HPDE6-E6E7 (cell line): ENCODE data around the gene DHX30.
"Not testable (repeated sequence)": the region's sequence is repeated elsewhere in the genome, so short reads cannot be mapped to it uniquely, and the experiment has no call there.

Experiments used
- DNase-seq: peaks from one replicate; pipeline ENCODE4 v3.0.0; 2011; ENCODE audit warnings: missing footprints; ENCODE audit errors: extremely low spot score

Gene DHX30

DNA sequence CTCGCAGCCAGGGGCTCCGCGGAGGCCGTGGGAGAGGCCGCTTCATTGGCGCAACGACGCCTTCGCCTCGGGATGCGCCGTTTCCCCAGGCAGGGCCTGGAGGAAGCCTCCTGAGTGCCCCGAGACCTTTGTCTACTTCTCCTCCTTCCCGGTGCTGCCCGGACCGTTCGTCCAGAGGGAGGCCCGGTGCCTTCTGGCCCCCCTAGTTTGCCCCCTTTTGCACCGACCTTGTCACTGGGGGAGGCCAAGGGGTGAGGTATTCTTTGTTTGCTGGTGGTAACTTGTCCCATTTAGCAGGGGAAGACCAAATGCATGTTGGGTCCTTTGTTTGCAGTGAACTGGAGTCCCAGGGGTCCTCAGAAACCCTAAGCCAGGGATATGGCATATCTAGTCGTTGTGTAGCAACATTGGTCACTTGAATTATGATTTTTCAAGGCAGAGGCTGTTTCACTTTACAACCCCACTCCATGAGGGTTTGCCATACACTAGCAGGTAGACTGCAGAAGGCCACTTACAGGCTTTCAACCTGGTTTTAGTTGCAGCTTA is 615 bp downstream of the DHX30 start:
- no peak for DNase-seq

DNA sequence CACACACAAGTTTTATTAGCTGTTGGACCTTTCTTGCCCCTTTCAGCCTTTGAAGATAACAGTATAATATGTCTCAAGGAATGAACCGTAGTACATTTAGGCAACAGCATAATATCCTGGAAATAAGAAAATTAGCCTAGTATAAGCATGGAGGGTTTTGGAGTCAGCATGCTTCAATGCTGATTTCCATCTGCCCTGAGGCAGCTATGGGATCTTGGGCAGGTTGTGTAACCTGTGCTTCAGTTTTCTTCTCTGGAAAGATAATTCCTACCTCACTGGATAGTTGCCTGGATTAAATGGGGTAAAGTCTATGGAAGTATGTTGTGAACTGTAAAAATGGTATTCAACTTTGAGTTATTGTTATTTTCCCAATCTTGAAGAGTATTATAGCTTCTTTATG is 1.6 kb downstream of the DHX30 start:
- DNase-seq: no peak

DNA sequence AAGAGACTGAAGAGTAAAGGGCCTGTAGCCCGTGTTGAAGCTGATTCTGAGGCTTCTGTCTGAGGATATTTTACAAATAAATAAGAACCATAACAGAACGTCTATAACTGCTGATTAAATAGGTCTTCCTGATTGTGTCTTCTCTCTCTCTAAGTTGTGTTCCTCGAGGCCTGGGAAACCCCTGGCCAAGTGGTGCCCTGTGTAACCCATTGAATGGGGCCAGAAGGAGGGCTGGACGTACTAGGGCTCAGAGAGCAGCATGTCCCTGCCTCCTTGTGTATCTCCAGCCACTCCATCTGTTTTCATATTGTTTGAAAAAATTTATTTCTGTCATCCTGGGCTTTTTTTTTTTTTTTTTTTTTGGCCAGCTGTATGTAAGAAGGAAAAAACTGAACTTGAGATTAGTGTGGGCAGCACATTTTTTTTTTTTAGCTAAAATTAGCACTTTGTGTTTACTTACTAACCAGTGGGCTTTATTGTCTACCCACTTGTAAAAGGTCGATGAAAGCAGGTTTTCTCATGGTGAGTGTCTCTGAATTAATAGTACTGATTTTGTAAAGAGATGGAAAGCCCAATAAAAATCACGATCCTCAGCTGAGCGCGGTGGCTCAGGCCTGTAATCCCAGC is 10.7 kb downstream of the DHX30 start:
- DNase-seq: no peak

DNA sequence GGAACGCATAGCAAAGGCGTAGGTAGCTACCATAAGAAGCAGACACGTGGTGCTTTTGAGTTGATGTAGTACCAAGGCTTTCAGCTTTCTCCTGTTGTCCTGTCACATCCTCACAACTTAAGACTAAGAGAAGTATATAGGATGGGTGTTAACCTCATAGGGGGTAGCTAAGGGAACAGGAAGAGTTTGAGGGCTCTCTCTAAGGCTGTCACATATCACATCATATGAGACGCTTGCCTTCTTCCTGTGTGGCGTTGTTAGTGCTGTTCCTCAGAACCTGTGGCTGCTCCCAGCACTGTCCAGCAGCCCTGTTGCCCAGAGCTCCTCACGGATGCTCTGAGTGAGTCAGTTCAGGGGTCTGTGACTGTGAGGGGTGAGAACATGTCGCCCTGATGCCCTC is 14.7 kb downstream of the DHX30 start:
- DNase-seq: no peak

DNA sequence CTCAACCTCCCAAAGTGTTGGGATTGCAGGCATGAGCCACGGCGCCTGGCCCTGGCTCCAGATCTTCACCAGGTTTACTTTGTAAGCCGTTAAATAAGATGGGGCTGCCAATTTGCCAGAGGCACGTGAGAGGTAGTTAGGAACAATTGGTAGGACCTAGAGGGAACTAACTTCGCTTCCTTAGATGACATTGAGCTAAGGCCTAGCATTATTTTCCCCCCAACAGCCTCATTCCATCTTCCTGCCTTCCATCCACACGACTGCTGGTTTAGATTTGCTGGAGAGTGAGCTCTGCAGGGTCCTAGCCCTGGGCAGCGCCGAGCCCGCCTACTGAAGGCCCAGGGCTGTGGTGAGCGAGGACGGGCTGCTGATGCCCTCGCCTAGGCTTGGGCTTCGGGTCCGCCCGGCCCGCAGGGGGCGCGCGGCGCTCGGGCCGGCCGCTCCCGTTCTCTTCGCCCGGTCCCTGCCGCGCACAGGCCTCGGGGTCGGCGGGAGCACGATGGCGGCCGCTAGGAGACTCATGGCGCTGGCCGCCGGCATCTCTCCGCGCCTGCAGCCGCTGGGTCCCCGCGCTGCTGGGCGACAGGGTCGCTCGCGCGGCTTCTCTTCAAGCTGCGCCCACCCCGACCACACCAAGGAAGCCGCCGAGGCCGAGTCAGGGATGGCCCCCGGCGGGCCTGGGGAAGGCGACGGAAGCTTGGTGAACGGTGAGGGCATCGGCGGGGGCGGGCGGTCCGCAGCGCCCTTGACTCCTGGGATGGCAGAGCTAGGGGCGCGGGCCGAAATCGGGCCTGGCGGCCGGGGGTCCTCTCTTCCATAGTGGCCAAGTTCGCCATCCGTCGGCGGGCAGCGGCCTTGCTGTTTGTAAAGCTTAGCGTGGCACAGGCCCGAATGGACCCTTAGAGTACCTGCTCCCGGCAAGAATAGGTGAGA is 21.9 kb downstream of the DHX30 start:
- peak; percentile 73 for DNase-seq

DNA sequence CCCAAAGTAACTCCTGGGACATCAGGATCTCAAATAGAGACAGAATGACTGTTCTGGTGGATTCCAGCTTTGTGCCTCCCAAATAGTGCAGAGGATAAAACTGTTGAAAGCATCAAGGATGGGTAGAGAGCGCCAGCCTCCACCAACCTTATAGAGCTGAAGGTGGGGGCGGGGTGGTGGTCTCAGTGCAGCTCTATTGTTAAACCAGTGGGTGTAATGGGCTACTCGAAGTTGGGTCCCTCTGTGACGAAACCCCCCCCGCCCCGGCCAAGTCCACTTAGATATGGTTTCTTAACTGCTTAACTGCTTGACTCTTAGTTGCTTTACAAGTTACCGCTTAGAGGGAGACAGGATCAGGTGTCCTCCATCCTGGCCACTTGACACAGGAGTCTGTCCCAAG is 22.7 kb downstream of the DHX30 start:
- DNase-seq: no peak

DNA sequence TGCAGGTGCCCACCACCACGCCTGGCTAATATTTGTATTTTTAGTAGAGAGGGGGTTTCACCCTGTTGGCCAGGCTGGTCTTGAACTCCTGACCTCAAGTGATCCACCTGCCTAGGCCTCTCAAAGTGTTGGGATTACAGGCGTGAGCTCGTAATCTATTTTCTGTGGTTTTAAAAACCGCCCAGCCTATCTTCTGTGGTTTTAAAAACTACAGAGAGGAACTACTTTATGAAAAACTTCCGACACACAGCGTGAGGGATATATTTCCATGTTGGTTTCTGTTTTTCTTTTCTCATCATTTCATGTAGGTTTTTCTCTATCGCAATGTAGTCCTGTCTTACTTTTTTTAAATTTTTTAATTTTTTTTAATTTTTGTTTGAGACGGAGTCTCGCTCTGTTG is 26.5 kb downstream of the DHX30 start:
- not testable (repeated sequence) for DNase-seq

DNA sequence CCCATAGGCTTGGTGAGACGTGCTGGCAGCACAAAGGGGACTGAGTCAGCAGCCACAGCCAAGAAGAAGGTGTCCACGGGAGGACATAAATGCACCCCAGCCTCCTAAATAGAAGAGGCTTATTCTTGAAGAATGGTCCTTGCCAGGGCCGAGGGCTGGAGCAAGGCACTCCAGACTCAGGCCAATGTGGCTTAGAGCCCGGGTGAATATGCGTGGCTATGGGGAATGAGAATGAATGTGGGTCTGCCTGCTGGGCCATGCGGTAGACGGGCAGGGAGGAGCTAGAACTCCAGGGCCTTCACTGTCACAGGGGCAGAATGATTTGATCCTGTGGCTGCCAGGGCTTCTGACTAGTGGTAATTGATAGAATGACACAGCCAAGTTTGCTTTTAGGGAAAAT is 34.0 kb downstream of the DHX30 start:
- no peak for DNase-seq

DNA sequence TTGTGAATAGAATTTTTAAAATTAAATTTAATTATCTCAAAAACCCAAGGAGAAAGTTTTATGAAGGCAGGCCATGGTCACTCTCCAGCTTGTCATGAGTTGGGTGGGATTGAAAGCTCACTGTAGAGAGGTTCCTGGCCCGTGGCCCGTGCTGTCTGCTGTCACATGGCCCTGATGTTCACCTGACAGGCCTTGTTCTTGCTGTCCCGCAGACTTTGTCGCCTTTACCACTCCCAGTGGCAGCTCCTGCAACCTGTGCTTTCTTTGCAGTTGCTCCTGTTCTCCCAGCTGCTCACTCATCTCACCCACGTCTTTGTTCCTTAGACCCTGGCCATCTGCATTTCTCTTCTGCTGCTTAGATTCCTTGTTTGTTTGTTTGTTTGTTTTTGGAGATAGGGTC is 35.6 kb downstream of the DHX30 start:
- DNase-seq: no peak

DNA sequence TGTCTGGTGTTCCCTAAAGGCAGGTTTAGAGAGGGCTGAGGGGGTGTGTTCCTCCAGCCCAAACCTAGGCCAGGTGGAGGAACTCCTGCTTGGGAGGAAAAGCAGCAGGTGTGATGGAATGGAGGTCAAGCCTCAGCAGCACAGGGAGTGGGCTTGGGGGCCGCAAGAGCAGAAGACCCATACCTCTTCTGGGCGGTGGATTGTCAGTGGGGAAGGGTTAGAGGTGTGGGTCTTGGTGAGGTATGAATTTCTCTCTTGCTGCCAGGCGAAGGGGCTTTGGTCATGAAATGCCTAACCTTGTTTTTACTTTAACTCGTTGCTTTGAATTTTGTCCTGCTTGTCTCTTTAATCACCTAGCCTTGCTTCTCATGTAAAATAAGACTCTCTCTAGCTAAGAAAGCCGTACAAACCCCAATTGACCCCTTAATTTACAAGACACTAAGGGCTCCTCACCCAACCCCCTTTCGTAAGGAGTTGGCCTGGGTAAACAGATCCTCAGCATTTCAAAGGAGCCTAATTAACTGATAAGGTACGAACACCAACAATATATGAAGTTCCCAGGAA is 38.9 kb downstream of the DHX30 start:
- DNase-seq: no peak

DNA sequence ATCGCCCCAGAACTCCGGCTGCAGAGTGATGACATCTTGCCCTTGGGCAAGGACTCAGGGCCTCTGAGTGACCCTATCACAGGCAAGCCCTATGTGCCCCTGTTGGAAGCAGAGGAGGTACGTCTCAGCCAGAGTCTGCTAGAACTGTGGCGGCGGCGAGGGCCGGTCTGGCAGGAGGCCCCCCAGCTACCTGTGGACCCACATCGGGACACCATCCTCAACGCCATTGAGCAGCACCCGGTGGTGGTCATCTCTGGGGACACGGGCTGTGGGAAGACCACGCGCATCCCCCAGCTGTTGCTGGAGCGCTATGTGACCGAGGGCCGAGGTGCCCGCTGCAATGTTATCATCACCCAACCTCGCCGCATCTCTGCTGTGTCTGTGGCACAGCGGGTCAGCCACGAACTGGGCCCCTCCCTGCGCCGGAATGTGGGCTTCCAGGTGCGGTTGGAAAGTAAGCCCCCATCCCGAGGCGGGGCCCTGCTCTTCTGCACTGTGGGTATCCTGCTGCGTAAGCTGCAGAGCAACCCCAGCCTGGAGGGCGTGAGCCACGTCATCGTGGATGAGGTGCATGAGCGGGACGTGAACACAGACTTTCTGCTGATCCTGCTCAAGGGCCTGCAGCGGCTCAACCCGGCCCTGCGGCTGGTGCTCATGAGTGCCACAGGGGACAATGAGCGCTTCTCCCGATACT is 43.4 kb downstream of the DHX30 start:
- no peak for DNase-seq

DNA sequence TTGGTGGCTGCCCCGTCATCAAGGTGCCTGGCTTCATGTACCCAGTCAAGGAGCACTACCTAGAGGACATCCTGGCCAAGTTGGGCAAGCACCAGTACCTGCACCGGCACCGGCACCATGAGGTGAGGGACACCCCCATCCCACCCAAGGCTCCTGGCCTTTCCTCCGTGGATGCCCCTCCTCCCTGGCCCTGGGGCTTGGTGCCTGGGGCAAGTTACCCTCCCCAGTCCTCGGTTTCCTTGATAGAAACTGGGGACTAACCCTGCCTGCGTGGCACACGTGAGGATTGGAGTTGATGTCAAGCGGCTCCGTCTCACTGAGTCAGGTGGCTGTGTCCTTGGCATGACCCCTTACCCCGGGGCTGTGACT is 43.9 kb downstream of the DHX30 start:
- DNase-seq: no peak

DNA sequence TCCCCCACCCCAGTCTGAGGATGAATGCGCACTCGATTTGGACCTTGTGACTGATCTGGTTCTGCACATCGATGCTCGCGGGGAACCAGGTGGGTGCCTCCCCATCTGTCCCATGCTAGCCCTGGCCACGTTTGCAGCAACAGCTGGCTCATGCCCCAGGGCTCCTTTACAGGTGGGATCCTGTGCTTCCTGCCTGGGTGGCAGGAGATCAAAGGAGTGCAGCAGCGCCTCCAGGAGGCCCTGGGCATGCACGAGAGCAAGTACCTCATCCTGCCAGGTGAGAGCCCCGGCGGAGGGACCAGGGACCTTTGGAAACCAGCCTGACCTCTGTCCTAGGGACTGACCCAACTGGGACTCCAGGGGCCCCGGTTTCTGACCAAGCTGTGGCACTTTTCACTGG is 44.3 kb downstream of the DHX30 start:
- no peak for DNase-seq

DNA sequence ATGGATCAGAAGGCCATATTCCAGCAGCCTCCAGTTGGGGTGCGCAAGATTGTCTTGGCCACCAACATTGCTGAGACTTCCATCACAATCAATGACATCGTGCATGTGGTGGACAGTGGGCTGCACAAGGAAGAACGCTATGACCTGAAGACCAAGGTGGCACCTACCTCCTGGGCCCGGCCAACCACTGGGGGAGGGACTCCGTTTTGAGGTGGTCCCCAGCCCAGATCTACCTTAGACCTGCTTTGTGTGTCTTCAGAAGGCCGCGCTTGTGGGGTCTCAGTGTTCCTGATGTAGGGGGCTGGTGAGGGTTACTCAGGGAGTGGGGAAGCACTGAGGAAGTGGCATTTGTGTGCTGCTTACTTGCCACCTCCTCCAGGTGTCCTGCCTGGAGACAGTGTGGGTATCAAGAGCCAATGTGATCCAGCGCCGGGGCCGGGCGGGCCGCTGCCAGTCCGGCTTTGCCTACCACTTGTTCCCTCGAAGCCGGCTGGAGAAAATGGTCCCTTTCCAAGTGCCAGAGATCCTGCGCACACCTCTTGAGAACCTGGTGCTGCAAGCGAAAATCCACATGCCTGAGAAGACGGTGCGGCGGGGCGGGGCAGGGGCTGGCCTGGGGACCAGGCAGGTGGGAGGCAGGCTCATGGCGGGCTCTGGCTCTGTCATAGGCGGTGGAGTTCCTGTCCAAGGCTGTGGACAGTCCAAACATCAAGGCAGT is 45.0 kb downstream of the DHX30 start:
- no peak for DNase-seq

DNA sequence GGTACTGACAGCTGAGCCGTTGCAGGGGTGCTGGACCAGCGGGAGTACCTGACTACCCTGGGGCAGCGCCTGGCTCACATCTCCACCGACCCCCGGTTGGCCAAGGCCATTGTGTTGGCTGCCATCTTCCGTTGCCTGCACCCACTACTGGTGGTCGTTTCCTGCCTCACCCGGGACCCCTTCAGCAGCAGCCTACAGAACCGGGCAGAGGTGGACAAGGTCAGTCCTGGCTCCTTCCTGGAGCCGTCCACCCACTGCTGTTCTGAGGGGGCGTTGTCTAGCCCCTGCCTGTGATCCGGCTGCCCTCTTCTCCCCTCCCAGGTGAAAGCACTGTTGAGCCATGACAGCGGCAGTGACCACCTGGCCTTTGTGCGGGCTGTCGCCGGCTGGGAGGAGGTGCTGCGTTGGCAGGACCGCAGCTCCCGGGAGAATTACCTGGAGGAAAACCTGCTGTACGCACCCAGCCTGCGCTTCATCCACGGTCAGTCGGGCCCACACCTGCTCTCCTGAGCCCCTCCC is 45.7 kb downstream of the DHX30 start:
- no peak for DNase-seq

DNA sequence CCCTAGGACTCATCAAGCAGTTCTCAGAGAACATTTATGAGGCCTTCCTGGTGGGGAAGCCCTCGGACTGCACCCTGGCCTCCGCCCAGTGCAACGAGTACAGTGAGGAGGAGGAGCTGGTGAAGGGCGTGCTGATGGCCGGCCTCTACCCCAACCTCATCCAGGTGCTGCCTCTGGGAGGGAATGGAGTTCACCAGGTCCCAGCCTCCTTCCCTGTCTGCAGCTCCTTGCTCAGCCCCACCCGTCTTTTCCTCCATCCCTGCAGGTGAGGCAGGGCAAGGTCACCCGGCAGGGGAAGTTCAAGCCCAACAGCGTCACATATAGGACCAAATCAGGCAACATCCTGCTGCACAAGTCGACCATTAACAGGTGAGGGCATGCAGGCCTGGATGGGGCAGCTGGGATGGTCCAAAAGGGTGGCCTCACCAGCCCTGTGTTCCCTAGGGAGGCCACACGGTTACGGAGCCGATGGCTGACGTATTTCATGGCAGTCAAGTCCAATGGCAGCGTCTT is 46.3 kb downstream of the DHX30 start:
- DNase-seq: no peak

DNA sequence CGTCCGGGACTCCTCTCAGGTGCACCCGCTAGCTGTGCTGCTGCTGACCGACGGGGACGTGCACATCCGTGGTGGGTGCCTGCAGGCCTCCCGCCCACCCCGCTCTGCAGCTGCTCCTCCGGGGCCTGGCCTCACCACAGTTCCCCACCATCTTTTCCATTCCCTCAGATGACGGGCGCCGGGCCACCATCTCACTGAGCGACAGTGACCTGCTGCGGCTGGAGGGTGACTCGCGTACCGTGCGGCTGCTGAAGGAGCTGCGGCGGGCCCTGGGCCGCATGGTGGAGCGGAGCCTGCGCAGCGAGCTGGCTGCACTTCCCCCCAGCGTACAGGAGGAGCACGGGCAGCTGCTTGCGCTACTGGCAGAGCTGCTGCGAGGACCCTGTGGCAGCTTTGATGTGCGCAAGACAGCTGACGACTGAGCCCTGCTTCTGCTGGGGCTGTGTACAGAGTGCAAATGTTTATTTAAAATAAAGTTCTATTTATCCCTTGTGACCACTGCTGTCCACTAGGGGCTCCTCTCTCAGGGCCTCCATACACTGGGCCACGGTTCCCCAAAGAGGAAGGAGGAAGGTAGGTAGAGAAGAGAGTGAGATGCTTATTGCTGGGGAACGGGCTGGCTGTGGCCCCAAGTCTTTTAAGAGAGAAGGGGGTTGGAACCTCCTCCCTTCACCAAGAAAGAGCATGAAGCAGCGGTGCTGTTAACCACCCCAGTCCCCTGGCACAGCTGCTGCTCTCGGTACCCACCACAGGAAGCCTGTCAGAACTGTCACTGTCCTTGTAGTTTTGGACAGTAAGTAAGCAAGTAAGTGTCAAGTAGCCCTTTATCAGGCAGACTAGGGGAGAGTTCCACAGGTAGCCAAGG is 47.0 kb downstream of the DHX30 start:
- no peak for DNase-seq

DNA sequence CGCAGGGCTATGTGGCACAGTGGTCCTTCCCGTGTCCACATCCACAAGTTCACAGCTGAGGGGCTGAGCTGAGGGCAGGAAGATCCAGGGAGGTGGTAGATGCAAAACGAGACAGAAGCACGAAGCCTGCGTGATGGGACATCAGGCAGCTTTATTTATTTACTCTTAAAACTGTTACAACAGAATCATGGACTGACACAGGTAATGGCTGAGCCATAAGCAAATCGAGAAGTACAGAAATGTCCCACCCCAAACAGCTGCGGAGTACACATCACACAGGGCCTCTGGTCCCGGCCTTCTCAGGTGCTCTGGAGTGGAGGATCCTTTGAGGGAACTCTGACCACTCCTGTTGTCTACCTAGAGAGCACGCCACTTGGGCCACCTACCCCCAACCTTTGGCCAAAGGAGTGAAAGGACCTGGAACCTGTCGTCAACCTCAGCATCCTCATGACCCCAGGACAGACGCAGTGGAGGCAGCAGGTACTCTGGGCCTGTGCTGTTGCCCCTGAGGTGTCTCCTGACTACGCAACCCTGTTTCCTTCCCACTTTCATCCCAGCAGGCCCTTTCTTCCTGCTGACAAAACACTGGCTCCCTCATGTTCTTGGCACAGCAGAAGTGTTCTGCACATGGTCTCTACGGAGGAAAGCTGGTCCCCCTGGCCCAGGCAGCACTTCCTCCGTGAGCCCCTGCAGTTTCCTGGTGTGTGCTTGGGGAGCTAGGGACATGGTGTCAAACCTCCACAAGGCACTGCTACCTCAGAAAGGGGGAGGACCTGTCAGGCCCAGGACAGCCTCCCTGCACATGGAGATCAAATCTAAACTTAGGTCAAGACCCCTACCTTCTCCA is 47.8 kb downstream of the DHX30 start:
- DNase-seq: no peak
